GM18498 (cell line): ENCODE results near the gene CAV1.

Source experiments
- ATAC-seq: cut with Tn5 transposase; IDR thresholded peaks from one replicate; pipeline ENCODE4 v1.9.1; 2021; ENCODE audit warnings: mild to moderate bottlenecking, moderate library complexity; ENCODE audit not compliant: unreplicated experiment

CAV1 gene

DNA sequence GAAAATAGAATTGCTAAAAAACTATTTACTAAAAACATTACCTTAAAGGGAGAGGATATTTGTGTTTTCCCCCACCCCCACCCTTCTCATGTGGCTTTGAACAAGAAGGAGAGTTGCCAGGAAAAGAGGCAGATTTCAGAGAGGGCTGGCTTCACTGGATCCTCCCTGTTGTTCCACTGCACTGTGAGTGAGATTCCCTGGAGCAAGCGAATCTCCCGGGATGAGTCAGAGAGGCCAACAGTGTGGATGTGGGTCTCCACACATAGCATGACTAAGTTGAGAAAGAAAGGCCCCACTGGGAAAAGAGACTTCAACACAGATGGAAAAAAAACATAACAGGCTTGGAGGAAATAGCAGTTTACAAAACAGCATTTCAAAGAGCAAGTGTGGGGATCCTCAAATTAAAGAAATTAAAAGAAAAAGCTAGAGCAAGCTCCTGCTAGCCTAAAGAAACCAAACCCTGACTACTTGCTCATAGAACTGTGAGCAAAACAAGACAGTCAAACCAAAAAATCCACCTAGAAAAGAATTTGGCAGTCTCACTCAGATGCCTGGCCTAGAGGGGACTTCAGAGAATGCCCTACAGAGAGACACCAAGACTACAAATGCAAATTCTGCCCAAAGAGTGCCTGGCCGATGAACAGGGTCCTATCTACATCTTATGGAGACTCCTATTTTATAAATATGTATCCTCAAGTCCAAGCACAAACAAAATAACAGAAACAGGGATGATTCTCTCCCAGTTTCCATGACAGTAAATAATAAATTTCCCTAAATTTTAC, 3.4 kb downstream of the CAV1 start:
- no peak for ATAC-seq

DNA sequence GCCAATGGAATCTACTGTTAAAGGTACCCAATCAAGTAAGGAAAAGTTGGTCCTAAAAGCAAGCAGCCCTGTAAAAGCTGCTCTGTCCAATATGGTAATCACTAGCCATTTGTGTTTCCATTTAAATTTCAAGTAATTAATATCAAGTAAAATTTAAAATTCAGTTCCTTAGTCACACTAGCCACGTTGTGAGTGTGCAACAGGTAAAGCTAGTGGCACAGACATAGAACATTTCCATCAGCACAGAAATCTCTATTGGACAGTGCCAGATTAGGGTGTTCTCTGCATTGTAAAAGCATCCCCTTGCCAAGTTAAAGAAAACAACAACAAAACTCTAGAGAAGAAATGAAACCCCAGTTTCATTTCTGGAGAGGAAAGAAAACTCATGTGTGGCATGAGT, 4.4 kb downstream of the CAV1 start:
- ATAC-seq, result no peak

DNA sequence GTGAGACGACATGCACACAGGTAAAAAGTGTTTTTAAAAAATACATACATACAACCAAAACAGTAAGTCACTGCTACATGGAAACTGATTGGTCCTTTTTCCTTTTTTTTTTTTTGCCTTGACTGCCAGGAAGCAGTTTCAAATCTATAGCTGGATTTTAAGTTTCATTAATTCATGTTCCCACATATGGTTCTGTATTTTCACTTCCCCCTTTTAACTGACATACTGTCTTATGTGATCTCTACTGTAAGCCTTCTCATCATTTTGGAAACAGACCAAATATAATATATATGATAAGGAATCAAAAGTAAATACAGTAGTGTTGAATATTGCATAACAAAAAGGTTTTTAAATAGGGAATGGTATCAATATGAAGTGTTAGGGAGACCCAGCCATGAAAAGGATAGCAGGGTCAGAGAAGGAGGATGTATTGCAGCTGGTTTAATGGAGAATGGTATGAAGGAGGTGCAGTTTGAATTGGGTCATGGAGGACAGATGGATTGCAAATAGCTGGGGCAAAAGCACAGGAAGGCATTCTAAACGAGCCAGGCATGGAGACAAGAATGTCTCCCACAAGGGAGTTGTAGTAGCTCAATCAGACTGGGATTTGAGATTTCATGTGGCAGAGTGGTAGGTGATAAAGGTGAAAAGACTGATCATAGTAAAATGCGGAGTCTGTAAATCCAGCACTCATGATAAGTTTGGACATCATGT, 5.4 kb downstream of the CAV1 start:
- no peak for ATAC-seq

DNA sequence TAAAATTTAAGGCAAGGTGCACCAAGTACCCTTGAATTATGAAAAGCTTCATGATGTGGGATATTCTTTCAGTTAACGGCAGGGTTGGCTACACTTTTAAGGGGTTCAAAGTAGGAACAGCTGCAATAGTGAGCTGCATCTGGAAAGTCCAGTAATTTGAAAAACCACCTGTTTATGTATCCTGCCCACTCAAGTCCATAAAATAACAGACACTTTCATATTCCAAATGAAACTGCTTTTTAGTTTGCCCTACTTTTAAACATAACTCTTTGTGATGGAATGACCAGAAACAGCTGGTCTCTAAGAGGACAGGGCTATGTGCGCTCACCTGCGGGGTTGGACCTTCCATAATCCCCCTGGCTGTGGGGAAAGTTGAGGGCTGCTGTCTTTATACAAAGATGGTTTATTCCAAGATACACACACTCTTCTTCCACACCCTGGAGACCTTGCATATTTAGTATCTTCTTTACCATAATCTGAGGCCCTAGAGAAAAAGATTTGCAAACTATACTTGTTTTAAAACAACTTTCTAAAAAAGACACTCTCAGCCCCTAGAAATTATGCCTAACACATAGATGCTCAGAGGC, 7.4 kb downstream of the CAV1 start:
- ATAC-seq, result no peak

GRCh38 chr7:116534790-116535189, 10.0 kb downstream of the CAV1 start:
- ATAC-seq, result no peak

DNA sequence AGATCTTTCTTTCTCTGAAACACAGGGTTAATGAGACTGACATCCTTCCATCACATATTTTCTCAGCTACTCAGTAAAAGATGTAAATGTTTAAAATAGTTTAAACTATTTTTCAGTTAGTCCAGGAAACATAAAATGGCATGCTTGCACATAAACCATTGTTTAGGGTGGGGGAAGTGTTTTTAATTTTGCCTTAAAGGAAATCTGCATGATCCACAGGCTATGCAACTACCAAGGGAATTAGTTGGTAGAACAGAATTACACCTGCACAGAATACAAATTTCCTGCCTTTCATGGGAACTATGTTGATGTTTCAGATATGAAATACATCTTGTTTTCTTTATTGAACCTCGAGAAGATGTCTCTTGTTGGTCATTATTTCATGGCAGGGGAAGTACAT, 10.6 kb downstream of the CAV1 start:
- no peak for ATAC-seq

GRCh38 chr7:116538138-116538537, 13.3 kb downstream of the CAV1 start:
- no peak for ATAC-seq

DNA sequence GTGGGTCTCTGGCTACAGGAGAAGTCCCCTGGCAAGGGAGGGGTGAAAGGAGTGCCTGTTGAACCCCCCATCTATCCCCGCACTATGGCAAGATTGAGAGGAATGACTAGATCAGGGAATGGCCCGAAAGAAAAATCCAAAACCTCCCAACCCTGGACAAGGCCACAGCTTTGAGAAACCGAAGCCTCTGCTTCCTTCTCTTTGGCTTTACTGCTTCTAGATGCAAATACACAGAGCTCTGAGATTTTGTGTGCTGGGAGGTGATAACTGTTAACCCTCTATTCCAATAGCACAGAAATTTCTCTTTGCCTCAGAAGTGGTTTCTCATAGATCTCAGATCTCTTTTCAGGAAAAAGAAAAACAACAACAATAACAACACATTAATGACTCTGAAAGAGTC, 15.0 kb downstream of the CAV1 start:
- ATAC-seq, result no peak

- ATAC-seq, result no peak
These were observed 15.9 kb downstream of the CAV1 start for GRCh38 chr7:116540743-116541142.

GRCh38 chr7:116541951-116542350, 17.1 kb downstream of the CAV1 start:
- no peak for ATAC-seq

- ATAC-seq, result no peak
These were observed 17.8 kb downstream of the CAV1 start for GRCh38 chr7:116542618-116543017.

- no peak for ATAC-seq
These were observed 18.8 kb downstream of the CAV1 start for GRCh38 chr7:116543664-116544063.

- ATAC-seq, result no peak
These were observed 19.7 kb downstream of the CAV1 start for GRCh38 chr7:116544487-116544886.

- ATAC-seq, result no peak
These were observed 20.7 kb downstream of the CAV1 start for GRCh38 chr7:116545411-116545993.

- ATAC-seq, result no peak
These were observed 21.2 kb downstream of the CAV1 start for GRCh38 chr7:116546054-116546453.

DNA sequence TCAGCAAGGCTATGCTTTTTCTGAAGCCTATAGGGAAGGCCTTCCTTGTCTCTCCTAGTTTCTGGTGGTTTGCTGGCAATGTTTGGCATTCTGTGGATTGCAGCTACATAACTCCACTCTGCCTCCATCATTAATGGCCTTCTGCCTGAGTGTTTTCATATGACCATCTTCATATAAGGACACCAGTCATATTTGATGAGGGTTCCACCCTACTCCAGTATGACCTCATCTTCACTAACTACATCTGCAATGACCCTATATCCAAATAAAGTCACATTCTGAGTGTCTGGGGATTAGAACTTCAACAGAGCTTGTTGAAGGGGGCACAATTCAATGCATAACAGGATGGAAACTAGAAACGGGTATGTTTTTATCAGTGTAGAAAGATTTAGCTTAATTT, 22.1 kb downstream of the CAV1 start:
- ATAC-seq, result no peak

DNA sequence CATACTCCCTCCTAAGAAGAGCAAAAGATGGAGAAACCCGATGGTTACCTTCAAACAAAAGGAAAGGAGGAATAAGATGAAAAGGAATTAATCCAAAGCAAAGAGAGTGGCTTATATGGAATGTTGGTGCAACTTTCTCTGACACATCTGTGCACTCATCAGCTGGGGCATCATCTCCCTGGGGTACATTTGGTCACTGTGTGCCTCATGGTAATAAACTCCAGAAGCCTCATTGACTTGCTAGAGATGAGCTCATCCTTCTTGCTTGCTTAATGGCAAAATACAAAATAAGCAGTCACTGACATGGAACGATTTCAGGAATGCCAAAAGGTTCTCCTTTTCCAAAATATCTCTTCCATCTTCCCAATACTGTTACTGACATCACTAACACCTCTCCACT, 22.5 kb downstream of the CAV1 start:
- ATAC-seq, result no peak

- peak; percentile 87 for ATAC-seq
These were observed 23.7 kb downstream of the CAV1 start for GRCh38 chr7:116548506-116548905.

DNA sequence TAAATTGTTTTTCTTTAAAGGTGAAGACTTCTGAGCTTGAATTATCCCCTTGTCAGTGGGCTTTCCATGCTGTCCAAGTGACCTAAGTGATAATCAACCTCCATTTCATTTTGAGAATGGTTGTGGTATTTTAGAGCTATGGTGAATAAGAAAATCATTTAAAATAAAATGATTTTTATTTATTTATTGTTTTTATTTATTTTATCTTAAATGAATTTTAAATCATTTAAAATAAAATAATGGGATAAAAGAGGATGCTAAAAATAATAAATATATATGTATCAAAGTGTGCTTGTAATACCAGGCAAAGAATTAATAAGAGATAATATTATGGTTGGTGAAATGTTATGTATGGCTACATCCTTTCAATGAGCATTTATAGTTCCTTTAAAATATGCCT, 24.5 kb downstream of the CAV1 start:
- ATAC-seq, result no peak

DNA sequence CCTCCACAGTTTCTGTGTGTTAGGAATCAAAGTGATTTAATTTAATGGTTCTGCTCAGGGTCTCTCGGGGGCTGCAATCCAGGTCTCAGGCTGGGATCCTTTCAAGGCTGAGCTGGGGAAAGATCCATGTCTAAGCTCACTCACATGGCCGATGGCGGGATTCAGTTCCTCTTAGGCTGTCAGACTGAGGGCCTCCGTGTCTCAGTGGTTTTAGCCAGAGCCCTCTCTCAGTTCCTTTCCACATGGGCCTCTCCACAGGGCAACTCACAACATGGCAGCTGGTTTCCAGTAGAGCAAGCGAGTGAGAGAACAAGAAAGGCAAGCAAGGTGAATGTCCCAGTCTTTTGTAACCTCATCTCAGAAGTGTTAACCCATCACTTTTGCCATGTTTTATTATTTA, 26.9 kb downstream of the CAV1 start:
- no peak for ATAC-seq

GRCh38 chr7:116552602-116553001, 27.8 kb downstream of the CAV1 start:
- ATAC-seq, result no peak
